Lower lobe of right lung (tissue), 2 donors: Measurements from ENCODE around the gene HLA-DOA. TPM values are rescaled to one million over a fixed set of nuclear protein-coding genes. Genes with fewer than 3 reads are reported as not detected.

Experiments
- ATAC-seq, 2 donors: fragments of 200-7000 bp; cut with Tn5 transposase; one replicate each; pipeline ENCODE4 v1.9.1; 2020 to 2022; ENCODE audit warnings: mild to moderate bottlenecking in 2 of 2, moderate library complexity in 2 of 2
- DNase-seq: peaks from one replicate; pipeline ENCODE4 v3.0.0-alpha.2; 2020
- H3K27ac ChIP-seq: fragments of 200-600 bp; one replicate; pipeline ENCODE4 v1.8.0; 2022
- H3K27me3 ChIP-seq: fragments of 200-600 bp; one replicate; pipeline ENCODE4 v1.8.0; 2022; ENCODE audit warnings: low read depth
- H3K36me3 ChIP-seq: fragments of 200-600 bp; one replicate; pipeline ENCODE4 v1.8.0; 2022; ENCODE audit warnings: mild to moderate bottlenecking
- H3K4me1 ChIP-seq: fragments of 200-600 bp; one replicate; pipeline ENCODE4 v1.8.0; 2022
- H3K4me3 ChIP-seq: fragments of 200-600 bp; one replicate; pipeline ENCODE4 v1.8.0; 2022; ENCODE audit warnings: mild to moderate bottlenecking
- H3K9me3 ChIP-seq: fragments of 200-600 bp; one replicate; pipeline ENCODE4 v1.8.0; 2022
- intact Hi-C: fragments of 100-400 bp; cut with DNase I; formaldehyde crosslinking; loops from one replicate; pipeline ENCODE4 v1.11.0; 2022
- total RNA-seq: library from RNA; stranded (reverse); fragmentation: NEBNext Ultra II Directional; extraction: Animal tissue kit (Norgen Biotek cat#: 25700); gene quantifications from one replicate; pipeline ENCODE4 v1.2.1, GENCODE V29; 2021
- TF ChIP-seq, protein P1 (sequence below): fragments of 200-600 bp; IDR thresholded peaks from one replicate; pipeline ENCODE4 v1.8.0; 2022; ENCODE audit warnings: antibody characterized with exemption, mild to moderate bottlenecking
- donor health status: DM: no; HTN: yes; CAD: no; lungs with severe emphysema.

Gene HLA-DOA
- total RNA-seq, 1 donor from 2014 or later: 31.2 TPM

DNA sequence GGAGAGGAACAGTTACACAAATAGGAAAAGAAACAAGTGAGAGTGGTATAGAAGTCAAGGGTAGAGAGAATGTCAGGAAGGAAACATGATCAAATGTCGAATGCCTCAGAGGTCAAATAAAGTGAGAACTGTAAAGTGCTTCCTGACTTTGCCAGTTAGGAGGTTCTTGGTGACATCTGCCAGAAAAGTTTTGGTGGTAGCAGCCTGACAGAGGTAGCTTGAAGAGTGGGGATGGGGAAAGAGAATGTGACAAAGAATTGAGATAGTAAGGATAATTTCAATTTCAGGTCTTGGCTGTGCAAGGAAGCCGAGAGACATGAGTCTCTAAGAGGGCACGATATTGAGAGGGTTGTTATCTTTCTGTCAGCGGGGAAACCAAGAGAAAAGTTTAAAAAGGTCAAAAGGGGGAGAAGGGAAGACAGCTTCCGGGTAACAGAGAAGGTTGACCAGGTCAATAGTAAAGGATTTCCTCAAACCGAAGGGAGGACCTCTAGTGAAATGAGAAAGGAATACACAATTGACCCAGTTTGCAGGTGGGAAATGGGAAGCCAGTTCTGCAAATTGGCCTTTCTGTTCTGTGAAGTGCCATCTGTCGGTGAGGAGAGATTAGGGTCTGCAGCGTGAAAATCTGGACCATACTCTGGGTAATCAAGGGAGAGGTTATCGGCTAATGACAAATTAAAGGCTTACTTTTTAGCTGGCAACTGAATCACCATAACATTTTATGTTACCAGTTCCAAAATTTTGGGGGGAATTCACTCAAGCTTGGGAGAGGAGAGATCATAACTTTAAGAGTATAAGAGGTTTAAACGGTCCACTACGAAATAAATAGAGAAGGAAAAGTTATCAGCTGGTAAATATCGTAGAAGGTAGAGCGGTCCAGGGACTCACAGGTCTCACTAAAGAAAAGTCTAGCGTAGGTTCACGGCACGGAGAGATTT is 42.0 kb downstream of the HLA-DOA start:
- Histone ChIP-seq H3K27ac (peak overlapping the region; percentile 98), H3K9me3 (no peaks in the 10 kb centered on the region), H3K4me3 (peak overlapping the region; percentile 96), H3K36me3 (no peaks in the 10 kb centered on the region), H3K27me3 (no peaks in the 10 kb centered on the region), H3K4me1 (peaks cover 16% of the 10 kb centered on the region)
- ATAC-seq: no peak
- no peak for DNase-seq
- intact Hi-C loops: no loop called here
- TF ChIP-seq, protein P1, sequence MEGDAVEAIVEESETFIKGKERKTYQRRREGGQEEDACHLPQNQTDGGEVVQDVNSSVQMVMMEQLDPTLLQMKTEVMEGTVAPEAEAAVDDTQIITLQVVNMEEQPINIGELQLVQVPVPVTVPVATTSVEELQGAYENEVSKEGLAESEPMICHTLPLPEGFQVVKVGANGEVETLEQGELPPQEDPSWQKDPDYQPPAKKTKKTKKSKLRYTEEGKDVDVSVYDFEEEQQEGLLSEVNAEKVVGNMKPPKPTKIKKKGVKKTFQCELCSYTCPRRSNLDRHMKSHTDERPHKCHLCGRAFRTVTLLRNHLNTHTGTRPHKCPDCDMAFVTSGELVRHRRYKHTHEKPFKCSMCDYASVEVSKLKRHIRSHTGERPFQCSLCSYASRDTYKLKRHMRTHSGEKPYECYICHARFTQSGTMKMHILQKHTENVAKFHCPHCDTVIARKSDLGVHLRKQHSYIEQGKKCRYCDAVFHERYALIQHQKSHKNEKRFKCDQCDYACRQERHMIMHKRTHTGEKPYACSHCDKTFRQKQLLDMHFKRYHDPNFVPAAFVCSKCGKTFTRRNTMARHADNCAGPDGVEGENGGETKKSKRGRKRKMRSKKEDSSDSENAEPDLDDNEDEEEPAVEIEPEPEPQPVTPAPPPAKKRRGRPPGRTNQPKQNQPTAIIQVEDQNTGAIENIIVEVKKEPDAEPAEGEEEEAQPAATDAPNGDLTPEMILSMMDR: peak; percentile 40

DNA sequence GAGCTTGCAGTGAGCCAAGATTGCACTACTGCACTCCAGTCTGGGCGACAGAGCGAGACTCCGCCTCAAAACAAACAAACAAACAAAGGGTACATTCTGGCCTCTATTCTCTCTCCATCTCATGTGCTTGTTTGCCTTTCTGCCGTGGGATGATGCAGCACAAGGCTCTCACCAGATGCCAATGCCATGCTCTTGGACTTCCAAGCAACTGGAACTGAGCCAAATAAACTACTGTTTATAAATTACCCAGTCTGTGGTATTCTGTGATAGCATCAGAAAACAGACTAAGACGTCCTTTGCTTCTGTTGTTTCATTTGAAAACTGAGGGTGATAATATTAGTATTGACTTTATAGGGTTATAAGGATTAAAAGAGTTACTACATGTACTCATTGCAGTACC is 44.6 kb downstream of the HLA-DOA start:
- H3K27ac ChIP-seq: no peak overlapping the region

DNA sequence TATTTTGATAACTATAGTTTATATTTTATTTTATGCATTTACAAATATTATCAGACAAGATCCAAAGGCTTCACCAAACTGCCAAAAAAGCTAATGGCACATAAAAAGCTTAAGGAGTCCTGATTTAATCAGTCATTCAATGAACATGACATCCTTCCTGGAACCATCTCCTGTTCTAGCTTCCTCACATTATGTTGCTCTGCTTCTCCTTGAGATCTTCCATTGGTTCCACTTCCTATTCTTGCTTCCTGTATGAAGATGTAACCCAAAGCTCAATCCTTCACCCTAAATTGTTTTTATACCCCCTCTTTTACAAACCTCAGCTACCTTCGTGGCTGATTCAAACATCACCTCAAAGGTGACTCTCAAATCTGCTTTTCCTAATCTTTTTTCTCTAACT is 45.5 kb downstream of the HLA-DOA start:
- no peaks in the 10 kb centered on the region for H3K27me3 ChIP-seq
- H3K9me3 ChIP-seq: no peaks in the 10 kb centered on the region
- H3K36me3 ChIP-seq: no peaks in the 10 kb centered on the region
- intact Hi-C loops: no loop called here
- peaks cover 16% of the 10 kb centered on the region for H3K4me1 ChIP-seq
- DNase-seq (no peak), ATAC-seq (no peak)
- no peak overlapping the region for H3K27ac ChIP-seq
- no peak overlapping the region for H3K4me3 ChIP-seq
- TF ChIP-seq, protein P1: no peak

More for the DNA sequence above, 44.6 kb downstream of the HLA-DOA start:
- H3K9me3 ChIP-seq: no peaks in the 10 kb centered on the region
- ATAC-seq (no peak), DNase-seq (no peak)
- no peak overlapping the region for H3K4me3 ChIP-seq
- H3K4me1 ChIP-seq: peaks cover 16% of the 10 kb centered on the region
- intact Hi-C loops: no loop called here
- TF ChIP-seq, protein P1: no peak
- no peaks in the 10 kb centered on the region for H3K36me3 ChIP-seq
- no peaks in the 10 kb centered on the region for H3K27me3 ChIP-seq

DNA sequence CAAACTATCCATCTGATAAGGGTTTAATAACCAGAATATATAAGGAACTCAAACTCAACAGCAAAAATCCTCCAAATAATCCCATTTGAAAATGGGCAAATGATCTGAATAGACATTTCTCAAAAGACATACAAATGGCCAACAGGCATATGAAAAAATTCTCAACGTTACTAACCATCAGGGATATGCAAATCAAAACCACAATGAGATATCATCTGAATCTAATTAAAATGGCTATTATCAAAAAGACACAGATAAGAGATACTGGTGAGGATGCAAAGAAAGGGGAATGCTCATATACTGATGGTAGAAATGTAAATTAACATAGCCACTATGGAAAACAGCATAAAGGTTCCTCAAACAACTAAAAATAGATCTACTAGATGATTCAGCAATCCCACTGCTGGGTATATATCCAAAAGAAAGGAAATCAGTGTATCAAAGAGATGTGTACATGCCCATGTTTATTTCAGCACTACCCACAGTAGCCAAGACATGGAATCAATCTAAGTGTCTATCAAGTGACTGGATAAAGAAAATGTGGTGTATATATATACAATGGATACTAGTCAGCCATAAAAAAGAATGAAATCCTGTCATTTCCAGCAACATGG is 47.1 kb downstream of the HLA-DOA start:
- H3K36me3 ChIP-seq: no peaks in the 10 kb centered on the region
- H3K27ac ChIP-seq: no peak overlapping the region
- intact Hi-C loops: no loop called here
- DNase-seq (no peak), ATAC-seq (no peak)
- no peaks in the 10 kb centered on the region for H3K9me3 ChIP-seq
- TF ChIP-seq, protein P1: no peak
- H3K4me1 ChIP-seq: peaks cover 13% of the 10 kb centered on the region
- no peaks in the 10 kb centered on the region for H3K27me3 ChIP-seq
- no peak overlapping the region for H3K4me3 ChIP-seq

DNA sequence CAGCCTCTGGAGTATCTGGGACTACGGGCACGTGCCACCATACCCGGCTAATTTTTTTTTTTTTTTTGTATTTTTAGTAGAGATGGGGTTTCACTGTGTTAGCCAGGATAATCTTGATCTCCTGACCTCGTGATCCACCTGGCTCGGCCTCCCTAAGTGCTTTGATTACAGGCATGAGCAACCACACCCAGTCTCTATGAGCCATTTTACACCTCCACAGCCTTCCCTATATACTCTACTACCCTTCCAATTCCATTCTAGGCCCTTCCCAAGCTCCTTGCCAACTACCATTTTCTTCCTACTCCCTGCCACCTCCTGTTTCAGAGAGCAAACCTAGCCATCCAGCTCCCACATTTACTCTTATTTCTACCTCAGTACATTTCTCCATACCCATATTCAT is 48.8 kb downstream of the HLA-DOA start:
- TF ChIP-seq, protein P1: no peak
- Histone ChIP-seq H3K27ac (no peak overlapping the region), H3K4me3 (no peak overlapping the region), H3K36me3 (no peaks in the 10 kb centered on the region), H3K27me3 (no peaks in the 10 kb centered on the region), H3K4me1 (no peaks in the 10 kb centered on the region), H3K9me3 (no peaks in the 10 kb centered on the region)
- DNase-seq: no peak
- ATAC-seq: no peak
- intact Hi-C loops: no loop called here
